ENCODE measurements around the gene MOK. TPM values are rescaled to one million over a fixed set of nuclear protein-coding genes. Genes with fewer than 3 reads are reported as not detected.
"Not testable (repeated sequence)": the region's sequence is repeated elsewhere in the genome, so short reads cannot be mapped to it uniquely, and the experiment has no call there.

MOK gene
- total RNA-seq, 1 donor = 40.6 TPM

- TF ChIP-seq CTCF (IDR thresholded peaks at IDR 0.05; ENCODE audit: insufficient read depth, low read length) = no peak
- H3K4me3 ChIP-seq (ENCODE audit: low read depth, low read length) = no peak overlapping the region
- DNase-seq (ENCODE audit: low read depth) = no peak
Observed at GRCh38 chr14:102249981-102250380, 55.0 kb downstream of the MOK start.

GRCh38 chr14:102249041-102249440, 55.9 kb downstream of the MOK start:
- DNase-seq (ENCODE audit: low read depth) = no peak
- TF ChIP-seq CTCF (IDR thresholded peaks at IDR 0.05; ENCODE audit: insufficient read depth, low read length) = no peak
- H3K4me3 ChIP-seq (ENCODE audit: low read depth, low read length) = no peak overlapping the region

- DNase-seq (ENCODE audit: low read depth) = no peak
Observed at GRCh38 chr14:102248121-102248520, 56.8 kb downstream of the MOK start.

GRCh38 chr14:102246071-102246470, 58.9 kb downstream of the MOK start:
- no peak for TF ChIP-seq CTCF (IDR thresholded peaks at IDR 0.05; ENCODE audit: insufficient read depth, low read length)
- no peak overlapping the region for H3K4me3 ChIP-seq (ENCODE audit: low read depth, low read length)

More at GRCh38 chr14:102248121-102248520, 56.8 kb downstream of the MOK start:
- H3K4me3 ChIP-seq (ENCODE audit: low read depth, low read length) = no peak overlapping the region
- no peak for TF ChIP-seq CTCF (IDR thresholded peaks at IDR 0.05; ENCODE audit: insufficient read depth, low read length)

GRCh38 chr14:102243795-102244194, 61.2 kb downstream of the MOK start:
- DNase-seq (ENCODE audit: low read depth); H3K4me3 ChIP-seq (ENCODE audit: low read depth, low read length): not testable (repeated sequence)

More at GRCh38 chr14:102246071-102246470, 58.9 kb downstream of the MOK start:
- no peak for DNase-seq (ENCODE audit: low read depth)

GRCh38 chr14:102241147-102241546, 63.8 kb downstream of the MOK start:
- no peak for DNase-seq (ENCODE audit: low read depth)
- H3K4me3 ChIP-seq (ENCODE audit: low read depth, low read length) = no peak overlapping the region
- TF ChIP-seq CTCF (IDR thresholded peaks at IDR 0.05; ENCODE audit: insufficient read depth, low read length) = no peak

- H3K4me3 ChIP-seq (ENCODE audit: low read depth, low read length); DNase-seq (ENCODE audit: low read depth): not testable (repeated sequence)
Observed at GRCh38 chr14:102240481-102240880, 64.5 kb downstream of the MOK start.

- no peak overlapping the region for H3K4me3 ChIP-seq (ENCODE audit: low read depth, low read length)
- no peak for TF ChIP-seq CTCF (IDR thresholded peaks at IDR 0.05; ENCODE audit: insufficient read depth, low read length)
- DNase-seq (ENCODE audit: low read depth) = no peak
Observed at GRCh38 chr14:102239231-102239630, 65.7 kb downstream of the MOK start.
